ENCODE results near the gene SAP30BP.

Gene SAP30BP

GRCh38 chr17:75666959-75667790, at the start of gene SAP30BP, which contains the start of gene RECQL5:
Gene SAP30BP, plus strand, starts transcription at chr17:75667338. Its CDS starts 35 bp downstream, at chr17:75667373.
Gene RECQL5, minus strand, starts transcription at chr17:75667154. Its CDS starts 597 bp downstream, at chr17:75666557.
- DNase-seq = peak; percentile 98

DNA sequence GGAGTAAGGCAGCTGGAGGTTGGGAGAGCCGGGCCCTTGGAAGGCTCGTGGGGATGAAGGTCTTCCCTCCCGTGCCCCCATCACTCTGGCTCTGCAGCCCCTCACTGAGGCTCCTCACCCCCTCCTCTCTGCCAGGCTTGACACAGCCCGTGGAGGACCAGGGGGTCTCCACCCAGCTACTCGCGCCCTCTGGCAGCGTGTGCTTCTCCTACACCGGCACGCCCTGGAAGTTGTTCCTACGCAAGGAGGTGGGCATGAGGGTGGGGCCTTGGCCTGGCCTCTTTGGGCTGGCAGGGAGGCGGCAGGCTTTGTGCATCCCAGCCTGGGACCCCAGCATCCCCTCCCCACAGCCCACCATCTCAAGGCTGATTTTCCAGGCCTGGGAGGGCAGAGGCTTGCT, 49.5 kb upstream of the SAP30BP start:
- DNase-seq = no peak

- DNase-seq = peak; percentile 66
Observed at GRCh38 chr17:75619506-75620431, 47.4 kb upstream of the SAP30BP start.

DNA sequence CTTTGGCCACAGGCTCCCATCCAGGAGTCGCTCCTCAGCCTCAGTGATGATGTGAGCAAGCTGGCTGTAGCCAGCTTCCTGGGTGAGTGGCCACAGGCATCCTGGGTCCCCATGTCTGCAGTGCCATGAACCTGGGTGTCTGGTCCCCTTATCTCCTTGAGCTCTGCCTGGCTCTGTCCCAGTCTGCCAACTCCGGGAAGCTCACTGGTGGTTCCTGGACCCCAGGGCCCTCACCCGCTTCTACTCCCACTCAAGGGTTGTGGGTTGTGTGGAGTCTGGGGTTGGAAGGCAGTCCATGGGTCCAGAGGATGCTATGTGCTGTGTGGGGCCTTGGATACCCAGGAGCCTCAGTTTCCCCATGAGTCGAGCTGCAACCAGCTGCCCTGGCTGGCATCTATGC, 45.6 kb upstream of the SAP30BP start:
- no peak for DNase-seq

- DNase-seq = no peak
Observed at GRCh38 chr17:75622076-75622475, 45.1 kb upstream of the SAP30BP start.

DNA sequence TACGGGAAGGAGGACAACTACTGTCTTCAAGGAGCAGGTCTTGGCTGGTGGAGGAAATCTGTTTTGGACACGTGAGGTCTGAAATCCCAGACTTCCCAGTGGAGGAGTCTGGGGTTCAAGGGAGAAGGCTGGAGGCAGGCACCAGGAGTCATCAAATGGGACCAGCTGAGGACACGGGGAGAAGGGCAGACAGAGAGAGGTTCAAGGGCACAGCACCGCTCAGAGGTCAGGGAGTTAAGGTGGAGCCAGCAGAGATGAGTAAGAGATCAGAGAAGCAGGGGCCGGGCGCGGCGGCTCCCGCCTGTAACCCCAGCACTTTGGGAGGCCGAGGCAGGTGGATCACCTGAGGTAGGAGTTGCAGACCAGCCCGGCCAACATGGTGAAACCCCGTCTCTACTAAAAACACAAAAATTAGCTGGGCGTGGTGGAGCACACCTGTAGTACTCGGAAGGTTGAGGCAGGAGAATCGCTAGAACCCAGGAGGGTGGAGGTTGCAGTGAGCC, 44.3 kb upstream of the SAP30BP start:
- DNase-seq = no peak

DNA sequence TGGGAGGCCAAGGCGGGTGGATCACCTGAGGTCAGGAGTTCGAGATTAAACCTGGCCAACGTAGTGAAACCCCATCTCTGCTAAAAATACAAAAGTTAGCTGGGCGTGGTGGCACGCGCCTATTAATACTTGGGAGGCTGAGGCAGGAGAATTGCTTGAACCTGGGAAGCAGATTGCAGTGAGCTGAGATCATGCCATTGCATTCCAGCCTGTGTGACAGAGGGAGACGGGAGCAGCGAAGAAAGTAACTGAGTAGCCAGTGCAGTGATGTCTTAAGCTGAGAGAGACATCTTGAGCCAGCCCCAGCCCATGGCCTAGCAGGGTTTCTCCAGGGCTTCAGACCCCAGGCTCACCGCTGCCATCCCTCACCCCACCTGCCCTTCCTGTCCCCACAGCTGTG, 43.8 kb upstream of the SAP30BP start:
- no peak for DNase-seq

DNA sequence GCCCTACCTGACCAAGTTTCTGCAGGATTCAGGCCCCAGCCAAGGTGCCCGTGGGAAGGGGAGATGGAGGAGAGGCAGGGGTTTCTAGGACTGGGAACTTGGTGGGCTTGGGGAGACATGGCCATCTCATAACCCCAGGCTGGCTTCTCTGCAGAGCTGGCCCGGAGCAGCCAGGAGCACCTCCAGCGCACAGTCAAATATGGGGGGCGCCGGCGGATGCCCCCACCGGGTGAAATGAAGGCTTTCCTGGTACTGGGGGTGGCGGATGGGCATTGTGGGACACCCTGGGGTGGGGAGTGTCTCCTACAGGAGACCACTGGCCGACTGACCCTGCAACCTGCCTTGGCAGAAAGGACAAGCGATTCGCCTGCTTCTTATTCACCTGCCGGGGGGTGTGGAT, 43.1 kb upstream of the SAP30BP start:
- no peak for DNase-seq

DNA sequence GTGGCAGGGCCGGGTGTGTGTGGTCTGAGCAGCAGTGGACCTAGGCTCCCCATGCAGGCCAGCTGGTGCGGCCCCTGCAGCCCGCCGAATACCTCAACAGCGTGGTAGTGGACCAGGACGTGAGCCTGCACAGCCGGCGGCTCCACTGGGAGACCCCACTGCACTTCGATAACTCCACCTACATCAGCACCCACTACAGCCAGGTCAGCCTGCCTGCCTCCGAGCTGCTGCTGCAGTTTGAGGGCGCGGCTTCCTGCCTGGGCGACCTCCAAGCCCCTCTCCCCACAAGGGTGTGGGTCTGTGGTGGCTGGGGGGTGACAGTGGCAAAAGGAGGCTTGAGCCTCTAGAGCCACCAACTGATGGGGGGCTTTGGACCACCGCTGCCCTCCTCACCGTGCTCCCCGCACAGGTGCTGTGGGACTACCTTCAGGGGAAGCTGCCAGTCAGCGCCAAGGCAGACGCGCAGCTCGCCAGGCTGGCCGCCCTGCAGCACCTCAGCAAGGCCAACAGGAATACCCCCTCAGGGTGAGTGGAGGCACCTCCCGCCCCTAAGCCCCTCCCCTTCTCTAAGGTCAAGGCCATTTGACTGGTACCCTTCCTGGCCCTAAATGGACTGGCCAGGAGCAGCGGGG, 42.3 kb upstream of the SAP30BP start:
- DNase-seq = no peak

DNA sequence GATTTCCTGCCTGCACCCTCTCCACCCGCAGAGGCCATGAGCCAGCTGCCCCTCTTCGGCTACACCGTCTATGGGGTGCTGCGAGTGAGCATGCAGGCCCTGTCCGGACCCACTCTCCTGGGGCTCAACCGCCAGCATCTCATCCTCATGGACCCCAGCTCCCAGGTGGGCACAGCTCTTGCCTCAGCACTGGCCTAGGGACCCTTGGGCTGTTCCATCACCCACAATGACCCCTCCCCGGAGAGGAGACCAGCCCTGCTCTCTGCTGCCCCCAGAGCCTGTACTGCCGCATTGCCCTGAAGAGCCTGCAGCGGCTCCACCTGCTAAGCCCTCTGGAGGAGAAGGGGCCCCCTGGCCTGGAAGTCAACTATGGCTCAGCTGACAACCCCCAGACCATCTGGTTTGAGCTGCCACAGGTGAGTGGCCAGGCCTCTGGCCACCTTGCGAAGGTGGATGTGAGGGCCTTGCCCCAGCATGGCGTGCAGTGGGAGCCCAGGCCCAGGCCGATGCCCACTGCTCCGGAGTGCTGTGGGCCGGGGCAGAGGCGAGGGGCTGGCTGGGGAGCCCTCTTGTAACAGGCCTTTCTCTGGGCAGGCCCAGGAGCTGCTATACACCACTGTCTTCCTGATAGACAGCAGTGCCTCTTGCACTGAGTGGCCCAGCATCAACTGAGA, 41.2 kb upstream of the SAP30BP start:
- DNase-seq = no peak

GRCh38 chr17:75626496-75627038, 40.6 kb upstream of the SAP30BP start:
- DNase-seq = no peak

DNA sequence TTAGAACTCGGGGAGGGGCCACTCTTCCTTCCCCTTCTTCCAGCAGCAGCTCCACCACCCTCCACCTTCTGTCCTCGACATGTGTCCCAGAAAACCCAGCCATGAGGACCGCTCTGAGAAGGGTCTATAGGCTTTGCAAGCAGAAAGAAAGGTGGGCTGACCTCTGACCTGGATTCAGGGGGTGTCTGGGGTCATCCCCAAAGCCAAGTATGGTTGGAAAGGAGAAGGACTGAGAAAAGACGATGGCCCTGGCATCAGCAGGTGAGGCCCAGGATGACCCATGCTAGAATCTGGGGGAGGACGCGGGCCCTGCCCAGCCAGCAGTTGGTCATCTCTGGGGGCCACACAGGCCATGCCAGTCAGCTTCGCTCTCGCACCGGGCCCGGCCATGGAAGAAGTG, 40.0 kb upstream of the SAP30BP start:
- no peak for DNase-seq

GRCh38 chr17:75628425-75628824, 38.7 kb upstream of the SAP30BP start:
- DNase-seq = no peak

DNA sequence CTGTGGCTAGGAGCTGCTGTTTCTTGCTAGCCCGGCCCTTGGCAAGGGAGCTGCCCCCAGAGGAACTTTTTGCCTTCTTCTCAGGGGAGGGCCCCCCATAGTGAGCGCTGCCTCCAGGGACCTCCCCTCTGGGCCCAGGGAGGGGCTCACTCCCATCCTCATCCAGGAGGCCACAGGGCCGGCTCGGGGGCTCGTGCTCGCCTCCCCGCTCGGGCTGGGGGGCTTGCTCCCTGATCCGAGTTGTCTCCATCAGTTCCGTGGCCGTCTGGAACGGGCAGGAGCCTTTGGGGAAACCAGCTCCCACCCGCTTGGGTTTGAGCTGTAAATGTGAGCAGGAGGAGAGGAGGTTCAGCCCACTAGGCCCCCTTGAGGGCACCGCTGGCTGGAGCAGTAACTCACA, 38.0 kb upstream of the SAP30BP start:
- DNase-seq = no peak

GRCh38 chr17:75630071-75630917, 36.8 kb upstream of the SAP30BP start:
- DNase-seq = no peak

GRCh38 chr17:75631353-75631752, 35.8 kb upstream of the SAP30BP start:
- DNase-seq = no peak

DNA sequence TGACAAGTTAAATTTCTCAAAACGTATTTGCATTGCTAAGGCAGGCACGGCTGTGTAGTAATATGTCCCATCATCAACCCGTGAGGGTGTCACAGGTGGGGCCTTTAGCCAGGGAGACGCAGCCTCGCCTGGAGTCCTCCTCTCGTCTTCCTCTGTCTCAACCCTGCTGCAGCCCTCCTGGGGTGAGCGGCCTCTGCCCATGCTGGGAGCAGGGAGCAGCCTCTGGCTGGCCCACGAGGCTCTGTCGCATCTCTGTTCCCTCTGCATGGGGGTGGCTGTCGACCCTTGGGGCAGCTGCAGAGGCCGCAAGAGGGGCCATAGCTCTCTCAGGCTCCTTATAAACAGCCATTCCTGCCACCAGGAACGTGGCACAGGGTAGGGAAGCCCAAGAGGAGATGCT, 34.7 kb upstream of the SAP30BP start:
- DNase-seq = no peak

- DNase-seq = peak; percentile 50
Observed at GRCh38 chr17:75632863-75633485, 34.2 kb upstream of the SAP30BP start, which contains the start of gene SMIM5. Gene SMIM5, plus strand, starts transcription at chr17:75633434. Its CDS starts 6,768 bp downstream, at chr17:75640202.

DNA sequence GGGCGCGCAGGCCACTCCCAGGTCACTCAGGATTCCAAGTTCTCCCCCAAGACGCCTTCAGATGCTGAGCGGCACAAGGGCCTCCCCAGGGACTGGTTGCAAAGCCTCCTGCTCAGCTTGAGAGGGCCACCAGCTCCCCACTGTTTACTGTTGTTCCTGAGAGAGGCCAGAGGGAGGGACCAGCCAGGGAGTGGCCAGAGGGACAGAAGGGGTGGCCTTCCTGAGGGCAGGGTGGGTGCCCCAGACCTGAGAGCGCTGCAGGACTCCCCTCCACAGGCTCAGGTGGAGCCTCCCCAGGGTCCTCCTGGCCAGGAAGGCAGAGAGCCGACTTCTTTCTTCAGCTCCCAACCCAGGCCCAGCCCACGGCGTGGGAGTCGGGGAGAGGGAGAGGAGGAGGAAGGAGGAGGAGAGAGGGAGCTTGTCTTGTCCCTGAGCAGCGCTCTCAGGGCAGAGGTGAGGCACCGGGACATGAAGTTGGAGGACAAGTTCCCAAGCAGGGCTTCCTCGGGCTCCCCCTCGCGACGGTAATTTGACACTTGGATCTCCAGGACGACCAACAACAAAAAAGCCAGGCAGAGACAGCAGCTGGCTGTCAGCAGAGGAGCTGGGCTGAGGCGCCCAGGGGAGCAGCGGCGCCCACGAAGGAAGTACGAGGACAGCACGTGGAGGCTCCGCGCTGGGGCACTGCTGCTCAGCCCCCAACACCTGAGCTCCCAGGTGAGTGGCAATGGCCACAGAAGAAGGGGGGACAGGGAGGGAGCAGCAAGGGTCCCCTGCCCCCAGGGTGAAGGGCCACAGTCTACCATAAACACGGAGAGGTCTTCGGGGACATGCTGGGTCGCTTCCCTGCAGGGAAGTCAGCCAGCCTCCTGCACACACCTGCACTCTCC, 33.4 kb upstream of the SAP30BP start:
- DNase-seq = peak; percentile 85

DNA sequence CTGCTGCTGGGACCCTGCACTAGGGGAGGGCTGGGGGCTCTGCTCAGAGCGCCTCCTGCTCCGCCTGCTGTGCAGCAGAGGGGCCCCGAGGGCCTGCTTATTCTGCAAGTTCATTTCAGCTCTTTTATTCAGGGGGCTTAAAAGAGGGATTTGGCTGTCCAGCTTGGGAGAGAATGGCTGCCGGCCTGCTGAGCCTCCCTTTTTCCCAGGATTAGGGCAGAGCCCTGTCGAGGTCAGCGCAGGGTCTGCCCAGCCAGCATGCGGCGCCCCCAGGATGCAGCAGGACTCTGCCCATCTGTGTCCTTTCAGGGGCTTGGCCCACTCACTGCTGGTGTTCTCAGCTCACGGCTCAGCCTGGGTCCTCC, 32.8 kb upstream of the SAP30BP start:
- DNase-seq = no peak
